WTC11 (cell line): ENCODE data around the gene ARHGAP40. TPM values are rescaled to one million over a fixed set of nuclear protein-coding genes. Genes with fewer than 3 reads are reported as not detected.

Experiments
- ATAC-seq: fragments of 200-7000 bp; cut with Tn5 transposase; 2 replicates; pipeline ENCODE4 v1.10.0; 2021; ENCODE audit warnings: mild to moderate bottlenecking, moderate library complexity
- Bru-seq: library from RNA; stranded (reverse); fragments of 400-500 nt; gene quantifications from one replicate; lab custom pipeline; 2021; lab: Mats Ljungman, UMichigan
- CTCF ChIA-PET: fragments of 300-600 bp; sonication (Branson Sonifier 250); formaldehyde crosslinking; loops from one replicate; lab custom pipeline; 2021; ENCODE audit warnings: antibody characterized with exemption; lab: Charles Lee
- POLR2A ChIA-PET: fragments of 350-600 bp; sonication (Branson Sonifier 250); formaldehyde crosslinking; loops from one replicate; lab custom pipeline; 2021; ENCODE audit warnings: antibody characterized with exemption; lab: Charles Lee
- DNase-seq: peaks from one replicate; pipeline ENCODE4 v3.0.0; 2021; ENCODE audit warnings: low spot score
- H3K27ac Mint-ChIP-seq: 2 replicates; pipeline ENCODE4 v1.8.0; 2021; ENCODE audit warnings: mixed read lengths
- H3K27me3 Mint-ChIP-seq: 2 replicates; pipeline ENCODE4 v1.8.0; 2021; ENCODE audit warnings: low read depth, mild to moderate bottlenecking, moderate library complexity, mixed read lengths
- H3K36me3 Mint-ChIP-seq: 2 replicates; pipeline ENCODE4 v1.8.0; 2021; ENCODE audit warnings: mixed read lengths
- H3K4me1 Mint-ChIP-seq: 2 replicates; pipeline ENCODE4 v1.8.0; 2022; ENCODE audit warnings: mixed read lengths
- H3K4me3 Mint-ChIP-seq: 2 replicates; pipeline ENCODE4 v1.8.0; 2021; ENCODE audit warnings: mild to moderate bottlenecking, moderate library complexity, mixed read lengths
- H3K9me3 Mint-ChIP-seq: 2 replicates; pipeline ENCODE4 v1.8.0; 2021; ENCODE audit warnings: mixed read lengths
- AFF4 ChIP-seq: sonication (generic); formaldehyde crosslinking; IDR thresholded peaks from 2 replicates; pipeline ENCODE4 v1.8.1; 2023; ENCODE audit warnings: mild to moderate bottlenecking, missing genetic modification reagents, borderline replicate concordance
- AR ChIP-seq: fragments of 250-450 bp; sonication (Bioruptor Pico); IDR thresholded peaks from 2 replicates; pipeline ENCODE4 v1.9.0; 2021; ENCODE audit warnings: mild to moderate bottlenecking
- ATF3 ChIP-seq: sonication (generic); formaldehyde crosslinking; conservative IDR thresholded peaks from 2 replicates; pipeline ENCODE4 v1.8.1; 2022; ENCODE audit warnings: mild to moderate bottlenecking, missing genetic modification reagents
- CREB1 ChIP-seq: sonication (generic); formaldehyde crosslinking; IDR thresholded peaks from 2 replicates; pipeline ENCODE4 v1.8.0; 2023; ENCODE audit warnings: mild to moderate bottlenecking, missing genetic modification reagents
- E2F4 ChIP-seq: sonication (generic); formaldehyde crosslinking; IDR thresholded peaks from 2 replicates; pipeline ENCODE4 v1.8.1; 2022; ENCODE audit warnings: low read depth, mild to moderate bottlenecking, moderate library complexity, missing genetic modification reagents, borderline replicate concordance
- FOXJ3 ChIP-seq: sonication (generic); formaldehyde crosslinking; IDR thresholded peaks from 2 replicates; pipeline ENCODE4 v1.9.0; 2021; ENCODE audit warnings: missing genetic modification reagents, mild to moderate bottlenecking, borderline replicate concordance
- FOXK1 ChIP-seq: sonication (generic); formaldehyde crosslinking; IDR thresholded peaks from 2 replicates; pipeline ENCODE4 v1.8.0; 2022; ENCODE audit warnings: mild to moderate bottlenecking, moderate library complexity, missing genetic modification reagents
- FOXP4 ChIP-seq: sonication (generic); formaldehyde crosslinking; IDR thresholded peaks from 2 replicates; pipeline ENCODE4 v1.8.0; 2022; ENCODE audit warnings: mild to moderate bottlenecking, missing genetic modification reagents
- GRHL2 ChIP-seq: fragments of 250-450 bp; sonication (Bioruptor Pico); IDR thresholded peaks from 2 replicates; pipeline ENCODE4 v1.8.0; 2022; ENCODE audit warnings: mild to moderate bottlenecking, moderate library complexity; ENCODE audit not compliant: insufficient replicate concordance, severe bottlenecking
- GTF2I ChIP-seq: fragments of 250-450 bp; sonication (Bioruptor Pico); conservative IDR thresholded peaks from 2 replicates; pipeline ENCODE4 v1.4.0; 2021; ENCODE audit warnings: mild to moderate bottlenecking
- HMGXB4 ChIP-seq: sonication (generic); formaldehyde crosslinking; IDR thresholded peaks from 2 replicates; pipeline ENCODE4 v1.8.1; 2023; ENCODE audit warnings: mild to moderate bottlenecking, moderate library complexity, missing genetic modification reagents
- IRF1 ChIP-seq: sonication (generic); formaldehyde crosslinking; IDR thresholded peaks from 2 replicates; pipeline ENCODE4 v1.8.0; 2023; ENCODE audit warnings: missing genetic modification reagents
- JAZF1 ChIP-seq: fragments of 250-450 bp; sonication (Bioruptor Pico); IDR thresholded peaks from 2 replicates; pipeline ENCODE4 v1.9.0; 2021; ENCODE audit warnings: moderate library complexity, mild to moderate bottlenecking, inconsistent platforms
- MYBL2 ChIP-seq: sonication (generic); formaldehyde crosslinking; IDR thresholded peaks from 2 replicates; pipeline ENCODE4 v1.8.1; 2023; ENCODE audit warnings: mild to moderate bottlenecking, moderate library complexity, missing genetic modification reagents
- SMAD3 ChIP-seq: sonication (generic); formaldehyde crosslinking; IDR thresholded peaks from 2 replicates; pipeline ENCODE4 v1.8.0; 2022; ENCODE audit warnings: missing genetic modification reagents, mild to moderate bottlenecking, borderline replicate concordance
- SP1 ChIP-seq: sonication (generic); formaldehyde crosslinking; conservative IDR thresholded peaks from 2 replicates; pipeline ENCODE4 v1.8.1; 2022; ENCODE audit warnings: missing genetic modification reagents
- TCF7 ChIP-seq: sonication (generic); formaldehyde crosslinking; IDR thresholded peaks from 2 replicates; pipeline ENCODE4 v1.8.0; 2022; ENCODE audit warnings: mild to moderate bottlenecking, low read depth, missing genetic modification reagents, moderate library complexity
- TP53 ChIP-seq: sonication (generic); formaldehyde crosslinking; IDR thresholded peaks from 2 replicates; pipeline ENCODE4 v1.8.1; 2023; ENCODE audit warnings: mild to moderate bottlenecking, missing genetic modification reagents
- ZNF121 ChIP-seq: sonication (generic); formaldehyde crosslinking; IDR thresholded peaks from 2 replicates; pipeline ENCODE4 v1.8.0; 2023; ENCODE audit warnings: missing genetic modification reagents
- ZNF138 ChIP-seq: sonication (generic); formaldehyde crosslinking; conservative IDR thresholded peaks from 2 replicates; pipeline ENCODE4 v1.8.1; 2022; ENCODE audit warnings: mild to moderate bottlenecking, moderate library complexity, missing genetic modification reagents
- ZNF219 ChIP-seq: sonication (generic); formaldehyde crosslinking; IDR thresholded peaks from 2 replicates; pipeline ENCODE4 v1.8.0; 2023; ENCODE audit warnings: missing genetic modification reagents, mild to moderate bottlenecking, borderline replicate concordance
- ZNF232 ChIP-seq: sonication (generic); formaldehyde crosslinking; IDR thresholded peaks from 2 replicates; pipeline ENCODE4 v1.8.0; 2022; ENCODE audit warnings: mild to moderate bottlenecking, missing genetic modification reagents
- ZNF671 ChIP-seq: fragments of 250-450 bp; sonication (Bioruptor Pico); IDR thresholded peaks from 2 replicates; pipeline ENCODE4 v1.8.0; 2021; ENCODE audit warnings: mild to moderate bottlenecking
- long read RNA-seq, 3 experiments: library from RNA in 1 of 3; library from capped mRNA in 1 of 3; library from polyadenylated mRNA in 1 of 3; unstranded in 2 of 3; stranded (forward) in 1 of 3; transcript quantifications; one replicate each; pipeline ENCODE4 v2.0.0, GENCODE V29; 2021
- total RNA-seq: library from RNA; stranded (reverse); gene quantifications from 3 replicates; pipeline ENCODE4 v1.2.3, GENCODE V29; 2021

ARHGAP40 gene
- total RNA-seq (0.46 to 0.72 TPM (median 0.60 TPM) in 3 replicates), Bru-seq, nascent RNA (percentile 19 among the genes with signal in this experiment)
- long read RNA-seq, experiment 1, partial matches to known transcripts: 0 of 2 reads
- long read RNA-seq, experiment 1, other reads (novel, unspliced or antisense): 2 of 2 reads
- long read RNA-seq, experiment 2, partial matches to known transcripts: 0 of 2 reads
- long read RNA-seq, experiment 2, other reads (novel, unspliced or antisense): 2 of 2 reads
- long read RNA-seq, experiment 3: 0 reads

GRCh38 chr20:38601216-38602184 lies at the start of gene ARHGAP40:
TSS of gene ARHGAP40 (plus strand) at chr20:38601809.
- ChIA-PET CTCF (interaction anchor here (1.3 kb wide), 1 partner anchor 57 kb away, joined by 4 read pairs; no protein-coding TSS in a partner anchor), POLR2A (no interaction called here)
- Mint-ChIP-seq H3K4me1 (peaks cover 26% of the 10 kb centered on the region), H3K4me3 (peak within 1 kb of the TSS; percentile 68), H3K36me3 (peaks cover 11% of the 10 kb centered on the region), H3K9me3 (peaks cover 22% of the 10 kb centered on the region), H3K27ac (no peak within 1 kb of the TSS), H3K27me3 (peaks cover 32% of the 10 kb centered on the region)
- DNase-seq (peak; percentile 58), ATAC-seq (peak; percentile 83)
- TF ChIP-seq JAZF1 (no peak), TCF7 (CRISPR knock-in tag) (no peak), AFF4 (no peak), TP53 (CRISPR knock-in tag) (no peak), CREB1 (CRISPR knock-in tag) (no peak), FOXK1 (CRISPR knock-in tag) (no peak), ZNF232 (CRISPR knock-in tag) (no peak), ZNF671 (CRISPR knock-in tag) (no peak), MYBL2 (0 out of 2 replicates have a peak, but pooled peaks have one; percentile 52), E2F4 (CRISPR knock-in tag) (no peak), SMAD3 (CRISPR knock-in tag) (no peak), FOXP4 (CRISPR knock-in tag) (no peak), ATF3 (CRISPR knock-in tag) (no peak), ZNF219 (CRISPR knock-in tag) (no peak), HMGXB4 (peak; percentile 15; the same call in 1 of the 2 replicates), AR (CRISPR knock-in tag) (no peak), FOXJ3 (CRISPR knock-in tag) (no peak), ZNF121 (CRISPR knock-in tag) (peak; percentile 99), IRF1 (CRISPR knock-in tag) (no peak), GTF2I (CRISPR knock-in tag) (peak; percentile 65; the same call in 1 of the 2 replicates), SP1 (CRISPR knock-in tag) (no peak), GRHL2 (no peak), ZNF138 (no peak)
